Activated naive CD4-positive, alpha-beta T cell treated with anti-CD3 and anti-CD28 coated beads, Interleukin-2, amount 10 ng/mL, durations not matched to agents 7 days and 5 days (primary cell): ENCODE results near the gene AQR.
"Not testable (repeated sequence)": the region's sequence is repeated elsewhere in the genome, so short reads cannot be mapped to it uniquely, and the experiment has no call there.

Experiments used
- CTCF ChIA-PET: fragments of 350-600 bp; sonication (Branson Sonifier 250); formaldehyde crosslinking; loops from one replicate; lab custom pipeline; 2021; ENCODE audit warnings: antibody characterized with exemption; lab: Charles Lee
- DNase-seq: peaks from one replicate; pipeline ENCODE4 v3.0.0-alpha.2; 2020
- H3K27ac Mint-ChIP-seq: one replicate; pipeline ENCODE4 v1.8.0; 2021; ENCODE audit warnings: mild to moderate bottlenecking, moderate library complexity, mixed read lengths
- H3K27me3 Mint-ChIP-seq: one replicate; pipeline ENCODE4 v1.8.0; 2021; ENCODE audit warnings: mild to moderate bottlenecking, mixed read lengths
- H3K36me3 Mint-ChIP-seq: one replicate; pipeline ENCODE4 v1.8.0; 2021; ENCODE audit warnings: mixed read lengths
- H3K4me1 Mint-ChIP-seq: one replicate; pipeline ENCODE4 v1.8.0; 2021; ENCODE audit warnings: mixed read lengths
- H3K4me3 Mint-ChIP-seq: one replicate; pipeline ENCODE4 v1.8.0; 2021; ENCODE audit warnings: mild to moderate bottlenecking, moderate library complexity, mixed read lengths
- H3K9me3 Mint-ChIP-seq: one replicate; pipeline ENCODE4 v1.8.0; 2021; ENCODE audit warnings: mixed read lengths

Gene AQR

GRCh38 chr15:34849364-34849959 is 120.1 kb downstream of the AQR start:
- H3K4me3 Mint-ChIP-seq = no peak overlapping the region
- H3K36me3 Mint-ChIP-seq = peaks cover 7% of the 10 kb centered on the region
- H3K27ac Mint-ChIP-seq = no peak overlapping the region
- CTCF ChIA-PET = interaction anchor here (1.1 kb wide), 1 partner anchor 23 kb away, joined by 3 read pairs; no protein-coding TSS in a partner anchor
- DNase-seq = no peak
- H3K4me1 Mint-ChIP-seq = no peaks in the 10 kb centered on the region
- H3K27me3 Mint-ChIP-seq = no peaks in the 10 kb centered on the region
- no peaks in the 10 kb centered on the region for H3K9me3 Mint-ChIP-seq

GRCh38 chr15:34847598-34847997 is 121.9 kb downstream of the AQR start:
- Mint-ChIP-seq H3K9me3 (no peaks in the 10 kb centered on the region), H3K4me1 (no peaks in the 10 kb centered on the region), H3K36me3 (no peaks in the 10 kb centered on the region), H3K4me3 (no peak overlapping the region), H3K27ac (no peak overlapping the region), H3K27me3 (no peaks in the 10 kb centered on the region)
- CTCF ChIA-PET = interaction anchor here (1.1 kb wide), 1 partner anchor 8 kb away, joined by 3 read pairs; no protein-coding TSS in a partner anchor
- DNase-seq = no peak

- no peaks in the 10 kb centered on the region for H3K9me3 Mint-ChIP-seq
- no peaks in the 10 kb centered on the region for H3K27me3 Mint-ChIP-seq
- no peak for DNase-seq
- CTCF ChIA-PET = no interaction called here
- H3K27ac Mint-ChIP-seq = no peak overlapping the region
- no peaks in the 10 kb centered on the region for H3K36me3 Mint-ChIP-seq
- no peak overlapping the region for H3K4me3 Mint-ChIP-seq
- H3K4me1 Mint-ChIP-seq = no peaks in the 10 kb centered on the region
These were observed 128.2 kb downstream of the AQR start for GRCh38 chr15:34841262-34841725.

DNA sequence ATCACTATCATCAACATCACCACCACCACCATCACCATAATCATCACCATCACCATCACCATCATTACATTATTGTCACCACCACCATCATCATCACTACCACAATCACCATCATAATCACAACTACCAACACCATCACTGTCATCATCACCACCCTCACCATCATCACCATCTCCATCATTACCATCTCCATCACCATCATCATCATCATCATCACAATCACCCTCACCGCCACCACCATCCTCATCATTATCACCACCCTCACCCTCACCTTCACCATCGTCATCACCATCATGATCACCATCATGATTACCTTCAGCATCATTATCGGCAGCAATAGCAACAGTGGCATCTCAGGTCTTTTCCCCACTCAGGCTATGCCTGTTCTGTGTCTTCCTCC is 131.3 kb downstream of the AQR start:
- H3K4me1 Mint-ChIP-seq = no peaks in the 10 kb centered on the region
- no peak overlapping the region for H3K4me3 Mint-ChIP-seq
- CTCF ChIA-PET = no interaction called here
- no peak for DNase-seq
- H3K27me3 Mint-ChIP-seq = no peaks in the 10 kb centered on the region
- no peaks in the 10 kb centered on the region for H3K36me3 Mint-ChIP-seq
- H3K9me3 Mint-ChIP-seq = no peaks in the 10 kb centered on the region
- H3K27ac Mint-ChIP-seq = no peak overlapping the region

- no peaks in the 10 kb centered on the region for H3K9me3 Mint-ChIP-seq
- H3K4me1 Mint-ChIP-seq = no peaks in the 10 kb centered on the region
- H3K4me3 Mint-ChIP-seq = no peak overlapping the region
- CTCF ChIA-PET = no interaction called here
- H3K27me3 Mint-ChIP-seq = no peaks in the 10 kb centered on the region
- DNase-seq = no peak
- no peak overlapping the region for H3K27ac Mint-ChIP-seq
- H3K36me3 Mint-ChIP-seq = no peaks in the 10 kb centered on the region
These were observed 132.1 kb downstream of the AQR start for GRCh38 chr15:34837246-34838016.

GRCh38 chr15:34828145-34828911 is 141.2 kb downstream of the AQR start:
- Mint-ChIP-seq H3K4me1 (no peaks in the 10 kb centered on the region), H3K9me3 (no peaks in the 10 kb centered on the region), H3K4me3 (no peak overlapping the region), H3K27me3 (peaks cover 14% of the 10 kb centered on the region), H3K27ac (no peak overlapping the region), H3K36me3 (no peaks in the 10 kb centered on the region)
- no peak for DNase-seq
- CTCF ChIA-PET = no interaction called here

- Mint-ChIP-seq H3K27ac (no peak overlapping the region), H3K4me3 (no peak overlapping the region), H3K36me3 (no peaks in the 10 kb centered on the region), H3K27me3 (peaks cover 34% of the 10 kb centered on the region), H3K4me1 (no peaks in the 10 kb centered on the region), H3K9me3 (no peaks in the 10 kb centered on the region)
- DNase-seq = no peak
- CTCF ChIA-PET = no interaction called here
These were observed 147.7 kb downstream of the AQR start for GRCh38 chr15:34821831-34822230.

GRCh38 chr15:34820110-34820509 is 149.4 kb downstream of the AQR start:
- Mint-ChIP-seq H3K4me3 (no peak overlapping the region), H3K27ac (no peak overlapping the region), H3K4me1 (no peaks in the 10 kb centered on the region), H3K36me3 (no peaks in the 10 kb centered on the region), H3K27me3 (peaks cover 28% of the 10 kb centered on the region), H3K9me3 (no peaks in the 10 kb centered on the region)
- CTCF ChIA-PET = no interaction called here
- DNase-seq = no peak

DNA sequence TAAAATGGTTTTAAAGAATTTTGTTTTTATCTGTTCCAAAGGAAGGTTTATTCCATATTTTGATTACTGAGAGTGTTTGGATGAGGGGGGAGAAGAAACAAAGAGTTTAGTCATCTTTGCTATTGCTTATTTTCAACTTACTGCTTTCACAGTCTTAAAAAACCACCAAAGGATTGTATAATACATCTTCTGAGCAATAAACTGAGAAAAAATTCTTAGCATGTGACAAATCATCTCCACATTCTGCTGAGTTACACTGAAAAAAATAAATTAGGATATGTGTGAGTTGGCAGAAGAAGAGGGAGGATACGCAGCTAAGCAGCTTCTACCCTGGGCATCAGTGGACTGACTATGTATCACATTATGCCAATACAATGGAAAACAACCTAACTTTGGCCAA is 151.0 kb downstream of the AQR start:
- Mint-ChIP-seq H3K36me3 (no peaks in the 10 kb centered on the region), H3K4me3 (no peak overlapping the region), H3K27me3 (peaks cover 30% of the 10 kb centered on the region), H3K27ac (no peak overlapping the region), H3K9me3 (no peaks in the 10 kb centered on the region), H3K4me1 (no peaks in the 10 kb centered on the region)
- CTCF ChIA-PET = no interaction called here
- DNase-seq = no peak

GRCh38 chr15:34815836-34816235 is 153.7 kb downstream of the AQR start:
- no peak for DNase-seq
- H3K9me3 Mint-ChIP-seq = no peaks in the 10 kb centered on the region
- H3K4me3 Mint-ChIP-seq = no peak overlapping the region
- no peak overlapping the region for H3K27ac Mint-ChIP-seq
- no peaks in the 10 kb centered on the region for H3K4me1 Mint-ChIP-seq
- peaks cover 32% of the 10 kb centered on the region for H3K27me3 Mint-ChIP-seq
- CTCF ChIA-PET = no interaction called here
- no peaks in the 10 kb centered on the region for H3K36me3 Mint-ChIP-seq

GRCh38 chr15:34813446-34814190 is 155.9 kb downstream of the AQR start:
- peaks cover 30% of the 10 kb centered on the region for H3K27me3 Mint-ChIP-seq
- DNase-seq = no peak
- H3K36me3 Mint-ChIP-seq = no peaks in the 10 kb centered on the region
- H3K4me3 Mint-ChIP-seq = no peak overlapping the region
- H3K27ac Mint-ChIP-seq = no peak overlapping the region
- CTCF ChIA-PET = interaction anchor here (1.1 kb wide), 1 partner anchor 137 kb away, joined by 3 read pairs; no protein-coding TSS in a partner anchor
- no peaks in the 10 kb centered on the region for H3K9me3 Mint-ChIP-seq
- H3K4me1 Mint-ChIP-seq = no peaks in the 10 kb centered on the region

GRCh38 chr15:34812868-34813365 is 156.6 kb downstream of the AQR start:
- DNase-seq, H3K9me3 Mint-ChIP-seq, H3K4me3 Mint-ChIP-seq, H3K4me1 Mint-ChIP-seq, H3K36me3 Mint-ChIP-seq, H3K27ac Mint-ChIP-seq: not testable (repeated sequence)
- H3K27me3 Mint-ChIP-seq = peaks cover 26% of the 10 kb centered on the region
- CTCF ChIA-PET = interaction anchor here (1.1 kb wide), 1 partner anchor 136 kb away, joined by 3 read pairs; no protein-coding TSS in a partner anchor

DNA sequence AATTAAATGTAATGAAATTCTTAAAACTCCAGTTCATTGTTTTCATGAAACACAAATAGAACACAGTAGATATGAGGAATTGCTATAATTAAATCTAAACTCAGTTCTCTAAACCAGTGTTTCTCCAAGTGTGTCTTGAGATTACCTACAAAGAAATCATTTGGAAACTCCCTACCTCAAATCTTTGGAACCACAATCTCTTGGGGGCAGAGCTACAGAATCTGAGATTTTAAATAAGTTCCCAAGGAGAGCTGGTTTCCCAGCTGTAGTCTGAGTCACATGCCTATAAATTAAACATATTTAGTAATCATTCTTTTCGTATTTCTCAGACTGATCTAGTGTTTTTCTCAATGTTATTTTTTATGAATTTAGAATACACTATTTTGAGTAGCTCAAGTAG is 157.2 kb downstream of the AQR start:
- H3K4me1 Mint-ChIP-seq = no peaks in the 10 kb centered on the region
- no peak overlapping the region for H3K27ac Mint-ChIP-seq
- peaks cover 26% of the 10 kb centered on the region for H3K27me3 Mint-ChIP-seq
- no peak overlapping the region for H3K4me3 Mint-ChIP-seq
- no peak for DNase-seq
- CTCF ChIA-PET = no interaction called here
- H3K36me3 Mint-ChIP-seq = no peaks in the 10 kb centered on the region
- no peaks in the 10 kb centered on the region for H3K9me3 Mint-ChIP-seq
